Stimulated activated naive B cell treated with anti-CD40 and anti-IgM and Interleukin-4, amounts not matched to agents 10 μg/mL and 1 μg/mL and 100 μg/mL, for 72 hours (primary cell): ENCODE results near the gene TNFAIP3.
A peak's percentile ranks its signal among the peaks of the same experiment; 100 is the strongest.

Source experiments
- ATAC-seq, 2 donors: fragments of 150-1000 bp; cut with Tn5 transposase; replicated peaks; 2 replicates each; pipeline ENCODE4 v1.10.0; 2021; ENCODE audit warnings: moderate library complexity in 1 of 2
- DNase-seq: peaks from one replicate; pipeline ENCODE4 v3.0.0; 2021
- H3K27ac Mint-ChIP-seq: one replicate; pipeline ENCODE4 v1.8.0; 2022; ENCODE audit warnings: mild to moderate bottlenecking, mixed read lengths
- H3K27me3 Mint-ChIP-seq, 2 donors: one replicate each; pipeline ENCODE4 v1.8.0; 2022; ENCODE audit warnings: mixed read lengths in 2 of 2
- H3K36me3 Mint-ChIP-seq, 2 donors: one replicate each; pipeline ENCODE4 v1.8.0; 2022; ENCODE audit warnings: mixed read lengths in 2 of 2, mild to moderate bottlenecking in 1 of 2
- H3K4me1 Mint-ChIP-seq, 2 donors: one replicate each; pipeline ENCODE4 v1.8.0; 2022; ENCODE audit warnings: mixed read lengths in 2 of 2, mild to moderate bottlenecking in 1 of 2
- H3K4me3 Mint-ChIP-seq, 2 donors: one replicate each; pipeline ENCODE4 v1.8.0; 2022; ENCODE audit warnings: mild to moderate bottlenecking in 2 of 2, mixed read lengths in 2 of 2, moderate library complexity in 1 of 2
- H3K9me3 Mint-ChIP-seq, 2 donors: one replicate each; pipeline ENCODE4 v1.8.0; 2022; ENCODE audit warnings: mixed read lengths in 2 of 2, mild to moderate bottlenecking in 1 of 2

TNFAIP3 gene

DNA sequence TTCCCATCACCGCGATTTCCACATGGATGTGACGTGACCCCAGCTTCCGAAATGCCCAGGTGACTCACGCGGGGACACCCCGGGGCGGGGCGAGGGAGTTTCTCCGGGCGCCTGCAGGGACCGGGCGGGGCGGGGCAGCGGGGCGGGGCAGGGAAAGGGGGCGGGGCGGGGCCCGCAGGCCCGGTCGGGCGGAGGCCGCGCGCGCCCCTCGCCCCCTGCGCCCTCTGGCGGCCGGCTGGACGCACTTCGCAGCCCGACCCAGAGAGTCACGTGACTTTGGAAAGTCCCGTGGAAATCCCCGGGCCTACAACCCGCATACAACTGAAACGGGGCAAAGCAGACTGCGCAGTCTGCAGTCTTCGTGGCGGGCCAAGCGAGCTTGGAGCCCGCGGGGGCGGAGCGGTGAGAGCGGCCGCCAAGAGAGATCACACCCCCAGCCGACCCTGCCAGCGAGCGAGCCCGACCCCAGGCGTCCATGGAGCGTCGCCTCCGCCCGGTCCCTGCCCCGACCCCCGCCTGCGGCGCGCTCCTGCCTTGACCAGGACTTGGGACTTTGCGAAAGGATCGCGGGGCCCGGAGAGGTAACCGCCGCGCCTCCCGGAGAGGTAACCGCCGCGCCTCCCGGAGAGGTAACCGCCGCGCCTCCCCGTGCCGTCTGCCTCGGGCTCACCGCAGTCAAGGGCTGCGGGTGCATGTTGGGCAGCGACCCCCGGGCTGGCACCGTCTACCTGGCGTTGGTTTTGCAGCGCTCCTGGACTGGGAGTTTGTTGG is at the start of gene TNFAIP3:
Gene TNFAIP3, plus strand, starts transcription at position 346 of the 771 bp plus-strand sequence. CDS start 3,969 bp downstream, outside the sequence.
- peaks cover 30 to 66% of the 10 kb centered on the region in 2 donors for H3K4me1 Mint-ChIP-seq

DNA sequence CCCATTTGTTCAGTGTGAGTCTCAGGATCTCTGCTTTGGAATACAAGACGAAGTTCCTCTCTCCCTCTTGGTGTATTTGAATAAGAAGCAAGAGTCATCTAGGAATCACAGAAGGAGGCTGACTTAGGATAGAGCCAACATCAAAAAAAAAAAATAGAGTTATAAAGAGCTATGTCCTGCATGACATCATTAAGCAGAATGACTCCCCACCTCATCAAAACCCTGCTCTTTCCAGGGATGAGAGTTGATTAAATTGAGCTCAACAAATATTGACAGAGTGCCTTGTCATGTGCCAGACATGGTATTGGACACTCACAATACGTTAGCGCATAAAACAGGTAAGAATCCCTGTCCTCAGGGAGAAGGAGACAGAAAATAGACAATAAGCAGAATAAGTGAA is 48.6 kb upstream of the TNFAIP3 start:
- H3K4me3 Mint-ChIP-seq: no peak overlapping the region
- peaks cover 45 to 72% of the 10 kb centered on the region in 2 donors for H3K4me1 Mint-ChIP-seq
- H3K27ac Mint-ChIP-seq: peak overlapping the region; percentile 80
- peaks cover 2 to 7% of the 10 kb centered on the region in 2 donors for H3K36me3 Mint-ChIP-seq
- ATAC-seq: no peak
- DNase-seq: no peak
- H3K27me3 Mint-ChIP-seq: no peaks in the 10 kb centered on the region
- H3K9me3 Mint-ChIP-seq: no peaks in the 10 kb centered on the region

More for the DNA sequence above, at the start of gene TNFAIP3:
- H3K4me3 Mint-ChIP-seq: peak within 1 kb of the TSS; percentile 87 to 88
- ATAC-seq: peak; percentile 76 to 79
- peaks cover 49 to 67% of the 10 kb centered on the region in 2 donors for H3K36me3 Mint-ChIP-seq
- no peaks in the 10 kb centered on the region for H3K27me3 Mint-ChIP-seq
- DNase-seq: peak; percentile 96
- H3K27ac Mint-ChIP-seq: peak within 1 kb of the TSS; percentile 97
- H3K9me3 Mint-ChIP-seq: peaks cover 2 to 3% of the 10 kb centered on the region in 2 donors

DNA sequence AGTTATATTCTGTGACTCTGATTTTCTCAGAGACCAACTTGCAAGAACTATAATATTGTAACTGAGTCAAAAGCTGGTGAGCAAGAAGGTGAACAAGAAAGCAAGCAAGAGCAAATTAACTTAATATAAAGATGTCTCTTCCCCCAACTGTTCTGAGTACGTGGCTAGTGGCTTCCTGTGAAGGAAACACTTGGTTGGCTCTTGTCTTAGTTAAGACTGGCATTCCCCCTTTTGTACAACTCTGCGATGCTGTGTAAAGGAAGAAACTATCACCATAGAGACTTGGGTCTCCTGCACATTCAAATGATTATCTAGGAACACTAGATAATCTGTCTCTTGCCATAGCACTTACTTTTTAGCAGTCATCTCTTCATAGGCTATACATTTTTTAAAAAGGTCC is 47.3 kb upstream of the TNFAIP3 start:
- H3K27ac Mint-ChIP-seq: peak overlapping the region; percentile 89
- ATAC-seq (peak; percentile 69), DNase-seq (no peak)
- no peaks in the 10 kb centered on the region for H3K27me3 Mint-ChIP-seq
- no peaks in the 10 kb centered on the region for H3K9me3 Mint-ChIP-seq
- peaks cover 53 to 82% of the 10 kb centered on the region in 2 donors for H3K4me1 Mint-ChIP-seq
- H3K36me3 Mint-ChIP-seq: peaks cover 2 to 10% of the 10 kb centered on the region in 2 donors
- H3K4me3 Mint-ChIP-seq: peak overlapping the region in 1 of 2 donors; percentile 27

DNA sequence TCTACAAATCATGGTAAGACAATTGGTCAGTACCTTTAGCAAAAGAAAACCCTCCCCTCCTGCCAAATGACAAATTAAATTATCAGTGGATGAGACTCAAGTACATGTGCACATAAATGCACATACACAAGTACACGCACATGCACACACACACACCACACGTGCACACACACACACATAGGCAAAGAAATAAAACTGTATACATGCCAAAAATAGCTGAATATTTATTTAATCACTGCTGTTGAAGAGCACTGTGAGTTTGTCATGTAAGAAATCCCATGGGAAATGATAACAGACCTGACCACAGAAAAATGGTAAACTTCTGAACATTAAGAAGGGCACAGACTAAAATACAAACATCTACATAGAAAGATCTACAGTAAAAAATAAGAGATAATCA is 46.6 kb upstream of the TNFAIP3 start:
- peaks cover 53 to 88% of the 10 kb centered on the region in 2 donors for H3K4me1 Mint-ChIP-seq
- no peak for DNase-seq

DNA sequence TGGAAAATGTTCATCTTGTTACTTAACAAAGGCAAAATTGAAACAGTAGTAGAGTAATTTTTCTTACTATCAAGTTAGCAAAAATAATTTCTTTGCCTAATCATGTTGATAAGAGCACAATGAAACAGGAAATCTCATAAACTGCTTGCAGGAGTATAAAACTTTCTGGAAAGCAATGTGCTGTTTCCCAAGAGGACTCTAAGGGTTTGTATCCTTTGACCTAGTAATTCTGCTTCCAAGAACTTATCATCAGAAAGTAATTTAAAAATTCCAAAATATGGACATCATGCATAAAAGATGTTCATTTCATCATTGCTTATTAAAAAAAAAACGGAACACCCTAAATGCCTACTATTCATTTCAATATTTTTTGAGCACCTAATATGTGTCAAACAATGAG is 46.1 kb upstream of the TNFAIP3 start:
- no peak for DNase-seq
- Mint-ChIP-seq H3K4me1 (peaks cover 51 to 84% of the 10 kb centered on the region in 2 donors), H3K9me3 (no peaks in the 10 kb centered on the region), H3K36me3 (peaks cover 2 to 10% of the 10 kb centered on the region in 2 donors), H3K27me3 (no peaks in the 10 kb centered on the region), H3K27ac (no peak overlapping the region), H3K4me3 (no peak overlapping the region)
- ATAC-seq: no peak

More for the DNA sequence above, 46.6 kb upstream of the TNFAIP3 start:
- Mint-ChIP-seq H3K27me3 (no peaks in the 10 kb centered on the region), H3K27ac (peak overlapping the region; percentile 89), H3K36me3 (peaks cover 2 to 10% of the 10 kb centered on the region in 2 donors), H3K4me3 (peak overlapping the region in 1 of 2 donors; percentile 37), H3K9me3 (no peaks in the 10 kb centered on the region)
- ATAC-seq: no peak

DNA sequence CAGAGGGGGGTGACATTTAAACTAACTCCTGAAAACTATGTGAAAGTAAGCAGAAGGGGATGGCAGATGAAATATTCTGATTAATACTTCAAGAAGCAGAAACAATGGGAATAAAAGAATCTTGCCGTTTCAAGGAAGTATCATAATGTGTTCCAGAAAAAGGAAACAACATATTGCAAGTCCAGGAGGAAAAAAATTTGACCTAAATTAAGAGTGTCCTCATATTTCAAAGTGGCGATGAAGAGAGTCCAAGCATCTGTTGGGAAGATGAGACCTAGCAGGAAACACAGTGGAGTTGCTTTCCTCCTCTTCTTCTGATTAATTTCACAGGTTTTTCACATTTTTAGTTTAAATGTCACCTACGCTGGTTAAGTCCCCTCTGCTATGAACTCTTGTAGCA is 45.6 kb upstream of the TNFAIP3 start:
- no peak overlapping the region for H3K27ac Mint-ChIP-seq
- ATAC-seq: no peak

DNA sequence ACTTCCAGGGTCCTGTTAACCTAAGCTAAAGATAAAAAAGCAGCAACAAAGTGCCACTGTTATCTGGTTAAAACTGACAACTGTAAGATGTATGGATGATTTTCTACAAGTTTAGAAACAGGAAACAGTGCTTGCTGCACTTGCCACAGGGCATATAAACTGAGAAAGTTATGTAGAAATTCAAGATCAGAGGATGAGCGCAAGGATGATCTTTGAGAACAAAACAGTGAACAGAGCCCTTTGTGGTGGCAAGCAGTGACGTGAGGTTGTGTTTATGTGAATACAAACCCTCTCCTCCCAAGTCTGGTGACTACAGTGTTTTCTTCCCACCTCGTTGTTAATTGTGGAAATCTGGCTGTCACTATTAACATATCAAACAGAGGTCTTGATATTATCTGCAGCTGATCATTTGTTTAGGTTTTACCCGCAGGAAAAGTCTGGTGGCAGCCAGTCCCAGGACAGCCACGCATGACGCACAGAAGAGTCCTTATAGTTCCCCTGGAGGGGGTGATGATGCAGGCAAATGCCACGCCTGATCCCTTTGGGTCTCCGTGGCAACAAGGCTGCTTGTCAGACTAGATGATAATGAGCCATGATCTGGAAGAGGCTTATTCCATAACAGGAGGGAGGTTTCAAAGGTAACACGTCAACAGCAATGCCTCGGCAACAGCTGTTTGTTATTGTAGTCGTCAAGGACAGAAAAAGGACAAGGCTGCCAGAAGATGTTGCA is 43.1 kb upstream of the TNFAIP3 start:
- peak overlapping the region; percentile 13 to 58 for H3K4me3 Mint-ChIP-seq

More for the DNA sequence above, 45.6 kb upstream of the TNFAIP3 start:
- no peak for DNase-seq
- Mint-ChIP-seq H3K36me3 (peaks cover 0 to 10% of the 10 kb centered on the region in 2 donors), H3K27me3 (no peaks in the 10 kb centered on the region), H3K9me3 (no peaks in the 10 kb centered on the region), H3K4me3 (no peak overlapping the region), H3K4me1 (peaks cover 47 to 78% of the 10 kb centered on the region in 2 donors)

DNA sequence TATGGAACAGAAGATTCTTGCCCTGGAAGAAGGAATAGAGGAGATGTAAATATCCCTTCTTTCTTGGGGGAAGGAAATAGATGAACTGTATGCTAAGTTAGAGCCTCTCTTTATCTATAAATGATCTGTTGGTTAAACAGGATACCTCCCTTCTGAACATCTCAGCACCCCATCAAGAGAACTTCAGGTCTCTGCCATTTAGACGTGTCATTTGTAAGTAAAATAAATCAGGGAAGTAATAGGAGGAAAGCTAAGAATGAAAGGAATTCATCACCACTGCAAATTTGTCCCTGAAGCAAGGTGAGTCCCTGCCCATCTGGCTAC is 42.5 kb upstream of the TNFAIP3 start:
- Mint-ChIP-seq H3K36me3 (peaks cover 2 to 10% of the 10 kb centered on the region in 2 donors), H3K27ac (peak overlapping the region; percentile 87), H3K4me1 (peaks cover 55 to 79% of the 10 kb centered on the region in 2 donors), H3K27me3 (no peaks in the 10 kb centered on the region), H3K9me3 (peaks cover 0 to 4% of the 10 kb centered on the region in 2 donors), H3K4me3 (peak overlapping the region; percentile 13 to 58)
- DNase-seq: no peak
- no peak for ATAC-seq

More for the DNA sequence above, 43.1 kb upstream of the TNFAIP3 start:
- peak; percentile 67 for DNase-seq
- H3K27ac Mint-ChIP-seq: peak overlapping the region; percentile 87
- H3K4me1 Mint-ChIP-seq: peaks cover 50 to 77% of the 10 kb centered on the region in 2 donors
- peak; percentile 35 to 38 for ATAC-seq
- peaks cover 0 to 1% of the 10 kb centered on the region in 2 donors for H3K9me3 Mint-ChIP-seq
- H3K27me3 Mint-ChIP-seq: no peaks in the 10 kb centered on the region
- H3K36me3 Mint-ChIP-seq: peaks cover 0 to 7% of the 10 kb centered on the region in 2 donors

DNA sequence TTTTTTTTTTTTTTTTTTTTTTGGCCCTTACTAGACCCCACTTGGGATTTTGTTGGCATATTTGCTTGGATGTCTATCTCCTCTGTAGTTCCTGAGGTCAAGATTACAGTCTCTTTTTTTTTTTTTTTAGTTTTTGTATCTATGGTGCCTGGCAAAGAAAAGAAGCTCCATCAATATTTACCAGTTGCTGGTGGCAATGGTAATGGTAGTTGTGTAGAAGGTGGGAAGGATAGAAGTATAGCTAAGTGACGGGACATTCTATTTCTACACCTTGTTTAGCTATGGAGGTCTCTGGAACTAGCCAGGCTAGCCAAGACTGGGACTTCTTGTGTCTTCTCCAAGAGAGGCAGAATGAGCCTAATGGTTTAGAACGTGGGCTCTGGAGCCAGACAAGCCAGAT is 42.2 kb upstream of the TNFAIP3 start:
- ATAC-seq: no peak
- H3K9me3 Mint-ChIP-seq: peaks cover 0 to 4% of the 10 kb centered on the region in 2 donors
- peak overlapping the region; percentile 71 for H3K27ac Mint-ChIP-seq
- no peaks in the 10 kb centered on the region for H3K27me3 Mint-ChIP-seq
- no peak for DNase-seq
- H3K4me3 Mint-ChIP-seq: no peak overlapping the region
- peaks cover 57 to 79% of the 10 kb centered on the region in 2 donors for H3K4me1 Mint-ChIP-seq
- H3K36me3 Mint-ChIP-seq: peaks cover 2 to 10% of the 10 kb centered on the region in 2 donors

DNA sequence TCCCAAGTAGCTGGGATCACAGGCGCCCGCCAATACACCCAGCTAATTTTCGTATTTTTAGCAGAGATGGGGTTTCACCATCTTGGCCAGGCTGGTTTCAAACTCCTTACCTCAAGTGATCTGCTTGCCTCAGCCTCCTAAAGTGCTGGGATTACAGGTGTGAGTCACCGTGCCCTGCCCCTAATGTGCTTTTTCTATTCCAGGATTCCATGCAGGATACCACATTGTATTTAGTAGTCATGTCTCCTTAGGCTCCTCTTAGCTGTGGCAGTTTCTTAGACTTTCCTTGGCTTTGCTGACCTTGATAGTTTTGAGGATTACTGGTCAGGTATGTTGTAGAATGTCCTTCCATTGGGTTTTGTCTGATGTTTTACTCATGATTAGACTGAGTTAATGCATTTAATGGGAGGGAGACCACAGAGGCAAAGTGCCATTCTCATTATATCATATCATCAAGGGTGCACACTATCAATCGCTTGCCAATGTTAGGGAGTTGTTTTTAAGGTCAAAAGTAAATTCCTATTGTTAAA is 39.6 kb upstream of the TNFAIP3 start:
- Mint-ChIP-seq H3K9me3 (peaks cover 0 to 6% of the 10 kb centered on the region in 2 donors), H3K4me3 (peak overlapping the region; percentile 57 to 68)

DNA sequence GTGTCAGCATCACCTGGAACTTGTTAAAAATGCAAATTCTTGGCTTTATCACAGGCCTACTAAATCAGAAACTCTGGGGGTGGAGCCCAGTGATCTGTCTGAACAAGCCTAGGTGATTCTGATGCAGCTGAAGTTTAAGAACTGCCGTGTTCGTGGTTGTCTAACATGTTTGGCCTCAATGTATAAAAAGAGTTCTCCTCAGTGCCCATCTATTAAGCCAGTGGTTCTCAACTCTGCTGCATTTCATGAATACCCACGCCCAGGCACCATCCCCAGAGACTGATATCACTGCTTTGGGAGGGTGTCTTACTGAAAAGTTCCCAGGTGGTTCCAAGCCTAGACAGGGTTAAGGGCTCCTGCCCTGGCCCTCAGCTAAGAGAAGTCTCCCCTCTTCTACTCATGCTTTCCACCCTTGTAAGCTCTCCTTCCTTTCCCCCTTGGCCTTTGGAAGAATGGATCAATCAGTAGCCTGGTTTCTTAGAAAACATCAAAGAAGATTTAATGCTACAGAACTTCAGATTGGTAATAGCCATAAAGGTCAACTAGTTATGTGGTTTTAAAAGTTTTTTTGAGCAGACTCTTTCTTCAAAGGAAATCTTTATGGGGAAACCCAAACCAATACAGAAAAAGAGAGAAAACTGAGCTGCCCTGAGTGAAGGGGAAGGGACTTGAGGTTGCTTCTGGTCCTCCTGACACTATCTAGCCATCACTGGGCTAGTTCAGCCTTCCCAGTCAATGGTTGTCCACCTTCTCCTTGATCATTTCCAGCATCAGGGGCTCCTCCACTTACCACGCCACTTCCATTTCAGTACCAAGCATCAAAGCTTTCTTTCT is 38.9 kb upstream of the TNFAIP3 start:
- H3K4me1 Mint-ChIP-seq: peaks cover 49 to 73% of the 10 kb centered on the region in 2 donors
- H3K27ac Mint-ChIP-seq: peak overlapping the region; percentile 97
- H3K4me3 Mint-ChIP-seq: peak overlapping the region; percentile 57 to 68
- peak; percentile 73 to 75 for ATAC-seq
- H3K9me3 Mint-ChIP-seq: peaks cover 0 to 6% of the 10 kb centered on the region in 2 donors
- no peaks in the 10 kb centered on the region for H3K27me3 Mint-ChIP-seq
- DNase-seq: peak; percentile 80
- peaks cover 2 to 7% of the 10 kb centered on the region in 2 donors for H3K36me3 Mint-ChIP-seq

More for the DNA sequence above, 39.6 kb upstream of the TNFAIP3 start:
- DNase-seq (no peak), ATAC-seq (no peak)
- Mint-ChIP-seq H3K36me3 (peaks cover 2 to 7% of the 10 kb centered on the region in 2 donors), H3K27ac (peak overlapping the region; percentile 97), H3K27me3 (no peaks in the 10 kb centered on the region), H3K4me1 (peaks cover 49 to 75% of the 10 kb centered on the region in 2 donors)

DNA sequence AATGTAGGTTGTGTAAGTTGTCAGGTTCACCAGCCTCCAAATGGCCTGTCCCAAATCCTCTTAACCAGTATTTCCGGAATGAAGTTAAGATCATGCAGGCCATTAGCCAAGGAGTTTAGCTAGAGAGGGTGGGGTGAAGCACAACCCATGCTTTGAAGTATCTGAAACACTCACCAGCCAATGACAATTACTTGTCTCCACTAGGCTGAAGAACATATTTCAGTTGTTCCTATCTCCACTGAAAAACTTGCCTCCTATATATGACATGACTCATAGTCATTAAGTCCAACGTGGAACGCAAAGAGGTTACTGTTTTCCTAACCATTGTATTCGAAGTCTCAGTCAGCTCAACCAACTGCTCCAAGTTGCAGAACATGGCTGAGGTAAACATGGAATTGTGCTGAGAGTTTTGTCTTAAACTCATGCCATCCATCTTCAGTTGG is 37.4 kb upstream of the TNFAIP3 start:
- ATAC-seq (no peak), DNase-seq (no peak)
- peaks cover 9 to 13% of the 10 kb centered on the region in 2 donors for H3K36me3 Mint-ChIP-seq
- H3K27me3 Mint-ChIP-seq: no peaks in the 10 kb centered on the region
- peak overlapping the region in 1 of 2 donors; percentile 60 for H3K4me3 Mint-ChIP-seq
- peaks cover 5 to 13% of the 10 kb centered on the region in 2 donors for H3K9me3 Mint-ChIP-seq
- peak overlapping the region; percentile 97 for H3K27ac Mint-ChIP-seq
- peaks cover 42 to 60% of the 10 kb centered on the region in 2 donors for H3K4me1 Mint-ChIP-seq

DNA sequence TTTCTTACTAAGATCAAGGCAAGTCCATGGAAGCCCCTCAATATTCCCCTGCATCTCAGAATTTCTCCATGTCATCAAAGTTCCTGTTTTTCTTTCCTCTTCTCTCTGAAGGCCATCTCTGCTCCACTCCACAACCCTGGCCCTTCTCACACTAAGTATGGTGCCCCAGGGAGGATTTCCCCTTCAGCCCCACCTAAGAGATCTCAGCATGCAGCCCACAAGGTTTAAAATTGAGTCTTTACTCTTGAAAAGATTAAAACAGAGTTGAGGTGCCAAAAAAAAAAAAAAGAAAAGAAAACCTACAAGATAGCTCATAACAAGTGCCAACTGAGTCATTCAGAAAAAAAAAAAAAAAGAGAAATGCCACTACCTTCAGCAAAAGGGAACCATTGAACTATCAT is 36.5 kb upstream of the TNFAIP3 start:
- H3K27me3 Mint-ChIP-seq: no peaks in the 10 kb centered on the region
- H3K4me3 Mint-ChIP-seq: peak overlapping the region; percentile 26 to 48
- peaks cover 45 to 58% of the 10 kb centered on the region in 2 donors for H3K4me1 Mint-ChIP-seq
- H3K27ac Mint-ChIP-seq: peak overlapping the region; percentile 90
- H3K9me3 Mint-ChIP-seq: peaks cover 9 to 15% of the 10 kb centered on the region in 2 donors
- ATAC-seq (peak; percentile 64 to 67), DNase-seq (peak; percentile 64)
- H3K36me3 Mint-ChIP-seq: peaks cover 11 to 18% of the 10 kb centered on the region in 2 donors
